Neural cell (in vitro differentiated cells): Measurements from ENCODE around the gene OR11A1.

Experiments used
- EP300 ChIP-seq: fragments of 450-650 bp; conservative IDR thresholded peaks from 2 replicates; pipeline ENCODE4 v1.6.1; 2014; ENCODE audit warnings: antibody characterized with exemption, mild to moderate bottlenecking, moderate library complexity; ENCODE audit not compliant: poor library complexity, severe bottlenecking
- EZH2 ChIP-seq: fragments of 200-600, 300-800 bp; shearing (Covaris generic), sonication (generic); IDR thresholded peaks from 2 replicates; pipeline ENCODE4 v1.6.1; 2014; ENCODE audit warnings: antibody characterized with exemption, low read length, borderline replicate concordance, mild to moderate bottlenecking; ENCODE audit not compliant: insufficient read depth, poor library complexity, severe bottlenecking
- MXI1 ChIP-seq: fragments of 450-650 bp; conservative IDR thresholded peaks from 2 replicates; pipeline ENCODE4 v1.6.1; 2014; ENCODE audit warnings: antibody characterized with exemption, mild to moderate bottlenecking; ENCODE audit not compliant: poor library complexity, severe bottlenecking
- POLR2AphosphoS5 ChIP-seq: IDR thresholded peaks from 2 replicates; pipeline ENCODE4 v1.6.1; 2012
- RAD21 ChIP-seq: fragments of 450-650 bp; conservative IDR thresholded peaks from 2 replicates; pipeline ENCODE4 v1.6.1; 2014; ENCODE audit warnings: antibody characterized with exemption, mild to moderate bottlenecking, moderate library complexity
- REST ChIP-seq: IDR thresholded peaks from 2 replicates; pipeline ENCODE4 v1.6.1; 2012; ENCODE audit warnings: borderline replicate concordance
- SMC3 ChIP-seq: fragments of 450-650 bp; conservative IDR thresholded peaks from 2 replicates; pipeline ENCODE4 v1.6.1; 2014; ENCODE audit warnings: antibody characterized with exemption, mild to moderate bottlenecking, moderate library complexity; ENCODE audit not compliant: poor library complexity
- TAF1 ChIP-seq: IDR thresholded peaks from 2 replicates; pipeline ENCODE4 v1.6.1; 2012; ENCODE audit warnings: low read depth
- TF ChIP-seq, protein P1 (sequence below): fragments of 450-650 bp; IDR thresholded peaks from 2 replicates; pipeline ENCODE4 v1.5.1; 2014; ENCODE audit warnings: antibody characterized with exemption, mild to moderate bottlenecking, moderate library complexity; ENCODE audit not compliant: poor library complexity, severe bottlenecking

GRCh38 chr6:29502181-29502580 lies 45.3 kb upstream of the OR11A1 start:
- TF ChIP-seq EZH2: no peak
- TF ChIP-seq, protein P1, sequence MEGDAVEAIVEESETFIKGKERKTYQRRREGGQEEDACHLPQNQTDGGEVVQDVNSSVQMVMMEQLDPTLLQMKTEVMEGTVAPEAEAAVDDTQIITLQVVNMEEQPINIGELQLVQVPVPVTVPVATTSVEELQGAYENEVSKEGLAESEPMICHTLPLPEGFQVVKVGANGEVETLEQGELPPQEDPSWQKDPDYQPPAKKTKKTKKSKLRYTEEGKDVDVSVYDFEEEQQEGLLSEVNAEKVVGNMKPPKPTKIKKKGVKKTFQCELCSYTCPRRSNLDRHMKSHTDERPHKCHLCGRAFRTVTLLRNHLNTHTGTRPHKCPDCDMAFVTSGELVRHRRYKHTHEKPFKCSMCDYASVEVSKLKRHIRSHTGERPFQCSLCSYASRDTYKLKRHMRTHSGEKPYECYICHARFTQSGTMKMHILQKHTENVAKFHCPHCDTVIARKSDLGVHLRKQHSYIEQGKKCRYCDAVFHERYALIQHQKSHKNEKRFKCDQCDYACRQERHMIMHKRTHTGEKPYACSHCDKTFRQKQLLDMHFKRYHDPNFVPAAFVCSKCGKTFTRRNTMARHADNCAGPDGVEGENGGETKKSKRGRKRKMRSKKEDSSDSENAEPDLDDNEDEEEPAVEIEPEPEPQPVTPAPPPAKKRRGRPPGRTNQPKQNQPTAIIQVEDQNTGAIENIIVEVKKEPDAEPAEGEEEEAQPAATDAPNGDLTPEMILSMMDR: no peak
- TF ChIP-seq REST: no peak
- no peak for TF ChIP-seq POLR2AphosphoS5
- TF ChIP-seq MXI1: no peak
- no peak for TF ChIP-seq TAF1
- TF ChIP-seq EP300: no peak
- no peak for TF ChIP-seq SMC3
- no peak for TF ChIP-seq RAD21
